ENCODE measurements around the gene ACAD8.

DNA sequence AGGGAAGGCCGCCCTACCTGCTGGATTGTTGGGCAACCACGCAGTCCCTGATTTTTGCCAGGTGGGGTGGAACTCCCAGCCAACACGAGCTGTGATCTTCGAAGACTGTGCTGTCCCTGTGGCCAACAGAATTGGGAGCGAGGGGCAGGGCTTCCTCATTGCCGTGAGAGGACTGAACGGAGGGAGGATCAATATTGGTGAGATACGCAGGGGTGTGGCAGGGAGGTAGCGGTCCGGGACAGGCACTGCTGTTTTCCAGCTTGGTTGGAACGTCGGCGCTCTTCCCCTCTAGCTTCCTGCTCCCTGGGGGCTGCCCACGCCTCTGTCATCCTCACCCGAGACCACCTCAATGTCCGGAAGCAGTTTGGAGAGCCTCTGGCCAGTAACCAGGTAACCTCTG, 7.6 kb downstream of the ACAD8 start:
- TF ChIP-seq CREB5 (CRISPR knock-in tag; IDR thresholded peaks at IDR 0.05; ENCODE audit: low read depth) (no peak), ZFP3 (CRISPR knock-in tag; IDR thresholded peaks at IDR 0.05) (no peak), CSDC2 (CRISPR knock-in tag; IDR thresholded peaks at IDR 0.05) (no peak), ARNTL (CRISPR knock-in tag; IDR thresholded peaks at IDR 0.05; ENCODE audit: borderline replicate concordance, low read depth) (no peak), TCF4 (CRISPR knock-in tag; IDR thresholded peaks at IDR 0.05; ENCODE audit: borderline replicate concordance) (no peak), ZNF8 (CRISPR knock-in tag; IDR thresholded peaks at IDR 0.05) (no peak), PPARA (CRISPR knock-in tag; IDR thresholded peaks at IDR 0.05; ENCODE audit: borderline replicate concordance) (no peak)

Data from SK-N-SH treated with all-trans-retinoic acid at 6 μM for 48 hours (cell line).